HG02981 (cell line): ENCODE results near the gene ZC3H15.
A peak's percentile ranks its signal among the peaks of the same experiment; 100 is the strongest.

Experiments
- ATAC-seq: cut with Tn5 transposase; IDR thresholded peaks from one replicate; pipeline ENCODE4 v1.9.1; 2021; ENCODE audit warnings: mild to moderate bottlenecking, moderate library complexity; ENCODE audit not compliant: unreplicated experiment

ZC3H15 gene

DNA sequence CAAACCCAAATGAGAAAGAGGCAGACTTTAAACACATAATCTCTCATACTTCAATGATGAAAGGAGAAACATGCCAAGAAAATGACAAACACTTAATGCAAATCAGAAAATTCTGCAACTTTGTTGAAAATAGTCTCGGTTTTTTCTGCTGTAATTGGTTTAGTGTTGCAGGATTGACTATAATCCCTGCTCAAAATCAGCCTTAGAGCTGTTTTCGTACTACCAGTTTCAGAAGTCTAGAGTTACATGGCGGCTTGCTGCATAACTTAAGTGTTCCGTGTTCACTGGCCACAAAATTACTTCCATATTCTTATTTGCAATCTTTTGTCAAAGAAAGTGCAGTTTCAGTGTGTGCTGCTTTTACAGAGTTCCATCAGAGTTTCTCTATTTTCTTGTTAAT is 54.9 kb downstream of the ZC3H15 start:
- no peak for ATAC-seq

DNA sequence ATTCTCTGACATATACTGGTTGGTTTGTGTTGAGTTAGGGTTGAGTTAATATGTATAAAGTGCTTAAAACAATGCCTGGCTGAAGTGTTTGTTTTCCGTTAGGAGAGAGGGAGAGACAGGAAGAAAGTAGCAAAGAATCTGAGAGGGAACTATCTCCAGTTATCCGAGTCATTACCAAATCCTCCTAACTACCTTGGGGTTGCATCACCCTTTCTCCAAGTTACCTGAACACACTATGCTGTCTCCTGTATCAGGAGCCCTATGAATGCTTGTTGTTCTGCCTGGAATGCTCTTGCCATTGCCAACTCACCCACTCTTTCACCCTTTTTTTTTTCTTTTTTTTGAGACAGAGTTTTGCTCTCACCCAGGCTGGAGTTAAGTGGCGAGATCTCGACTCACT is 55.9 kb downstream of the ZC3H15 start:
- ATAC-seq, result no peak

DNA sequence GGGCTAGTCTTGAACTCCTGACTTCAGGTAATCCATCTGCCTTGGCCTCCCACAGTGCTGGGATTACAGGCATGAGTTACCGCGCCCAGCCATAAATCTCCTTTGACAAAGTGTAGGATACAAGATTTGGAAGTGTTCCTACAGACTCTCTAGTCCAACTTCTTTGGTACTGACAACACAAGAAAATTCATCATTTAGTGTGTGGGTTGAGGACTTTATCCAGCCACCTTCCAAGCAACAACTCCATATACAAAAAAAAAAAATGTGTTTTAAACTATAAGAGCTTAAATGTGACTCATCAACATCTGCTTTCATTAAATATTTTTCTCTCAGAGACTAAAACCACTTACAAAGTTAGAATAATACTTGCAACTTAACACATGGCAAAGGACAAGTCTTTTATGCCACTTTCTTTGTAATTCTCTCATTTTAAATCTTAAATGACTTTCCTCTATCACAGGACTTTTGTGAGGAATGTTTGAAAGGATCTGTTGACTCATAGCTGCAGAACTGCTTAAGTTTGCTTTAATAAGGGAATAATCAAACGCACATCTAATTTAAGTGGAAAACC is 57.6 kb downstream of the ZC3H15 start:
- ATAC-seq, result no peak

DNA sequence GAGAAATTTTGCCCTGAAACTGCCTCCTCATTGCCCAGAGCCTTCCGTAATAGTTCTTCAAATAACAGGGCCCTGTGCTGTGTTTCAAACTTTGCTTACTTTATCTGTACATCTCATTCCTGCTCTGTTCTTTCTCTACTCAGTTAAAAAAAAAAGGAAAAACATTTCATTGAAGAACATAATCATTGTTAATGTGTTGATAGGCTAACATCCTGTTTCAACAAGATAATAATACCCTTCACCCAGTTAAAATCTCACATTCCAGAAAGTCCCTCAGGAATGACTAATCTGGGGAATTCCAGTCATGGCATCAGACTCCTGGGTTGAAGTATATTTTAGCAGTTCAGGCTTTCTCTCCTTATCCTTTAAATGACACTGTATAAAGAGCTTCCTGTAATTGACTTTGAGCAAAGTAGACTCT is 58.2 kb downstream of the ZC3H15 start:
- ATAC-seq, result peak; percentile 41

DNA sequence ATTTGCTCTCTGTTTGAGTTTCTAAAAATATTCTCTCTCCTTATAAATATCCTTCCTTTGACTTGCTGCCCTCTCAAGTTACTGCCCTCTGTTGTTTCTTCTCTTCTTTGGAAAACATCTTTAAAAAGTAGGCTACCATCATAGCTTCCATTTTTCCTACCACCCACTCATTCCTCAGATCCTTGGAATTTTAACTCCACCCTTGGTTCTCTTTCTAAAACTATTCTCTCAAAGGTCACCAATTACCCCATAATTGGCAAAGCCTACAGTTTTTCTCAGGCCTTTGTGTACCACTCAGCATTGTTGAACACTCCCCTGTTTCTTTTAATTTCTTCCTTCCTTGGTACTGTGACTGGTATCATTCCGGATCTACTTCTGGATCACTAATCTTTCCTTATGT is 60.8 kb downstream of the ZC3H15 start:
- no peak for ATAC-seq

DNA sequence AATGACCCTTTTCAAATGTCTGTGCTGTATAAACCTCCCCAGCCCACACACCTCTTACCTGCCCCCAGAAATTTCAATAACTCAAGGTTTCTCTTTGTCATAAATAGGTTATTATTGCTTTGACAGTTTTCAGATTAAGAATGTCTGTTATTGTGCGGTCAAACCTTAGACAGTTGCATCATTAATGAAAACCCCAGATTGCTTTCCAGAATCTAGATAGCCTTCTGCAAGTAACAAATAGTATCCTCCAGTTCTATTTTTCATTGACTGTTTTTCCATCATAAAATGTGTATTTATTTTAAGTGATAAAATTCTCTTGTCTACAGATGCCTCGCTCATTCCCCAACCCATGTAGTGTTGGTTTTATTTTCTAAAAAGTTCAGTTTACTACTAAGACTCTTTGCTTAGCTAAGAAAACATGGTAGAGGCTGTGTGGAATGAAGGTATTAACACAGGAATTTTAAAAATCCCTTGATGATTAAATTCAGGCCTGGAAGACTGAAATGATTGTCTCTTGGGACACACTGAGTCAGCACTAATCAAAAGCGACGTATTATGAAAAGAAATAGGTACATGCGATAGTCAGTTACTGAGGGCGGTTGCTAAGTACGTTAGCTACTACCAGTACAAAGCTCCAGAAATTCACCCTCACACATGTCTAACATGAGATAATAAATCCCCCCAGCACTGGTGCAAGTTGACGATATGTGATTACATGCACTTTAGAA is 65.4 kb downstream of the ZC3H15 start:
- no peak for ATAC-seq

DNA sequence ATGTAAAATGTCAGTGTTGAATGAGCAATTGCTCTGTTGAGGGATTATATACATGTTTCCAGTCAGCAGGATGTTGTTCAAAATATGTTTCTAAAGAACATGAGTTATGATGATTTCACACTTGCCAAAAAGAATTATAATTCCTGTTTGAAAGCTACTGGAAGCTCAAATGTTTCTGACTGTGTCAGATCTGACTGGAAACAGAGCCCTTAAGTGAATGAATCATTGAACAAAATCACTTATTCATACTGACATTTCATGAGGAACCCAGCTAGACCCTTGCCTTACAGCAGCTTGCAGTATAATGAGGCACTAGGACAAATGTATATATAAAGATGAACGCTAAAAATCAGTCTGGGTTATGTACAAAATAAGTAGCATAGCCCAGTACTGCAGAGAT is 68.4 kb downstream of the ZC3H15 start:
- no peak for ATAC-seq

DNA sequence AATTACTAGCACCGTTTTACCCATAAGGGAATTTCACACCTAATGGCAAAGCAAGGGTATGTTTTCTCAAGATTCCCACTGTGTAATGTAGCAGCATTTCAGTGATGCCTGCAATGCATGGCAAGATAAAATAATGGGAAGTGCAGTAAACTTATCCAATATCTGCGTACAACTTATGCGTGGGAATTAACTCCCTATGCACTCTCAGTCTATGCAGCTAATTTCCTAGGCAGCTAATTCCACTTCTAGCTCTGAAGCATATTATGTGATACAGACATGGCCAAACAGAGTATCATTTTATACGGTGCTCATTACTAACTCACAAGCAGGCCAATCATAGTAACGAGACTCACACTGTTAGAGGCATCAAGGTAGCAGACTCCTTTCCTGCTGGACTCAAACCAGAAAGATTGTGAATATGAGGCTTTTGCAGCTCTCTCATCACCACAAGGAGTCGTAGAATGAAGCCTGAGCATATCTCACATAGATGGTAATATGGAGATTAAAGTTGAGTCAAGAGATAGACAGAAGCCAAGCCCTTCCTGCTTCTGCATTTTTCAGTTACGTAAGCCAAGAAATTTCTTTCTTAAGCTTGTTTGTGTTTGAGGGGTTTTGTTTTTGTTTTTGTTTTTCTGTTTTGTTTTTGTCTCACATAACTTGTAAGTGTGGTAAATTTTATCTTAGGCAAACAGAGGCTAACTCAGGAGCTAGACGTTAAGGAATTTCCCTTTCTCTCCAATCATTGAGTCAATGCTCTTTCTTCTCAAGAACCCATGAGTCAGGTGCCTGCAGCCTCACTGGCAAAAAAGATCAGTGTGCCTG is 69.0 kb downstream of the ZC3H15 start:
- no peak for ATAC-seq

DNA sequence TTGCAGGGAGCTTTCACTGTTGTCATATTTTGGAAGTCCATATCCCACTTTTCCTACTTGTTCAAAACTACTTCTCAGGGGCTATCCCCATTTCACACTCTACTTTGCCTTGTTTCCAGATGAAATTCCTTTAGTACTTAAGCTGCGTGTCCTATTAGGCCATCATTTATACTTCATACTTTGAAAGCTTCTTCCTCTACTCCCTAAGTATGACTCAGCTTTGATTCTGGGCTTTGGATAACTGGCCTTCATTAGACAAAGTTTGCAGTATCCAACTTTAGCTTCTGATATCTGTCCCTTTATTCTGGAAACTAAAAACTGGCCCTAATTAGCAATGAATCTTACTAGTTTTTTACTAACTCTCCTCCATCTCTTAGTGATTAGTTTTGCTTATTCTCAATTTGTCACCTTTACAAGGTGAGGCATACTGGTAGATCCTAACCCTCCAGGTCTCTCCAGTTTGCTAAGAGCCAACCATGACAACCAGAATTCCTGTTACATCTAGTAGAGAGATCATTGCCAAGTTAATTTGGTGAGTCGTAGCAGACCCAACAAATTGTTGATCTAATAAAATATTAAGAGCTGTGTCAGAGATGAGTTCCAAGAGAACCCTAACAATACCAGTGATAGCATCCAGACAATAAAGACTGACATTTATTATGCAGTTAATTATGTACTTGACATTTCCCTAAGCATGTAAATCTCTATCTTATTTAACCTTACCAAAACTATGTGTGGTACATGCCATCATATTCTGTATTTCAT is 72.6 kb downstream of the ZC3H15 start:
- no peak for ATAC-seq
